Liver (tissue), 3 donors: ENCODE data around the gene WWOX.

Experiments used
- ATF3 ChIP-seq: IDR thresholded peaks from 2 replicates; pipeline ENCODE4 v1.6.1; 2016; ENCODE audit warnings: antibody characterized with exemption
- CTCF ChIP-seq: fragments of 150-350 bp; IDR thresholded peaks from 2 replicates; pipeline ENCODE4 v1.5.1; 2017; ENCODE audit warnings: improper control_type of control experiment, low read depth, low read length; ENCODE audit not compliant: missing input control
- EGR1 ChIP-seq, 2 donors: IDR thresholded peaks; 2 replicates each; pipeline ENCODE4 v1.6.1; 2016 to 2018; ENCODE audit warnings: antibody characterized with exemption in 2 of 2, low read depth in 2 of 2
- GABPA ChIP-seq, 2 donors: IDR thresholded peaks in 1 of 2; conservative IDR thresholded peaks in 1 of 2; 2 replicates each; pipeline ENCODE4 v1.6.1; 2016; ENCODE audit warnings: antibody characterized with exemption in 2 of 2, mild to moderate bottlenecking in 1 of 2, moderate library complexity in 1 of 2
- MAX ChIP-seq: IDR thresholded peaks from 2 replicates; pipeline ENCODE4 v1.6.1; 2016; ENCODE audit warnings: antibody characterized with exemption
- NR2F2 ChIP-seq: IDR thresholded peaks from 2 replicates; pipeline ENCODE4 v1.6.1; 2016; ENCODE audit warnings: antibody characterized with exemption
- RAD21 ChIP-seq, 2 donors: IDR thresholded peaks; 2 replicates each; pipeline ENCODE4 v1.6.1; 2016; ENCODE audit warnings: antibody characterized with exemption in 2 of 2, mild to moderate bottlenecking in 2 of 2
- REST ChIP-seq: IDR thresholded peaks from 2 replicates; pipeline ENCODE4 v1.6.1; 2016; ENCODE audit warnings: antibody characterized with exemption, mild to moderate bottlenecking
- RXRA ChIP-seq, 2 donors: IDR thresholded peaks; 2 replicates each; pipeline ENCODE4 v1.6.1; 2017 to 2018; ENCODE audit warnings: antibody characterized with exemption in 2 of 2, mild to moderate bottlenecking in 1 of 2
- TAF1 ChIP-seq: conservative IDR thresholded peaks from 2 replicates; pipeline ENCODE4 v1.6.1; 2016; ENCODE audit warnings: antibody characterized with exemption, mild to moderate bottlenecking
- YY1 ChIP-seq: IDR thresholded peaks from 2 replicates; pipeline ENCODE4 v1.6.1; 2016; ENCODE audit warnings: antibody characterized with exemption, mild to moderate bottlenecking
- ZBTB33 ChIP-seq: IDR thresholded peaks from 2 replicates; pipeline ENCODE4 v1.6.1; 2016; ENCODE audit warnings: antibody characterized with exemption
- donor health status: healthy.
- donor health status: healthy.

- no peak for TF ChIP-seq CTCF
- no peak for TF ChIP-seq ZBTB33
- no peak for TF ChIP-seq EGR1 (IDR thresholded peaks at IDR 0.05; ENCODE audit: low read depth in 2 of 2)
- no peak for TF ChIP-seq TAF1
- no peak for TF ChIP-seq GABPA (IDR thresholded peaks at IDR 0.05 in 1 of 2, conservative IDR thresholded peaks at IDR 0.05 in 1 of 2)
- TF ChIP-seq RAD21 (IDR thresholded peaks at IDR 0.05), result no peak
- no peak for TF ChIP-seq MAX
- TF ChIP-seq YY1, result no peak
- TF ChIP-seq REST, result no peak
- TF ChIP-seq ATF3, result no peak
- no peak for TF ChIP-seq RXRA (IDR thresholded peaks at IDR 0.05)
- TF ChIP-seq NR2F2, result no peak
Observed at GRCh38 chr16:79074541-79074940, 975.1 kb downstream of the WWOX start.
